ENCODE results near the gene ELFN1.

ELFN1 gene

DNA sequence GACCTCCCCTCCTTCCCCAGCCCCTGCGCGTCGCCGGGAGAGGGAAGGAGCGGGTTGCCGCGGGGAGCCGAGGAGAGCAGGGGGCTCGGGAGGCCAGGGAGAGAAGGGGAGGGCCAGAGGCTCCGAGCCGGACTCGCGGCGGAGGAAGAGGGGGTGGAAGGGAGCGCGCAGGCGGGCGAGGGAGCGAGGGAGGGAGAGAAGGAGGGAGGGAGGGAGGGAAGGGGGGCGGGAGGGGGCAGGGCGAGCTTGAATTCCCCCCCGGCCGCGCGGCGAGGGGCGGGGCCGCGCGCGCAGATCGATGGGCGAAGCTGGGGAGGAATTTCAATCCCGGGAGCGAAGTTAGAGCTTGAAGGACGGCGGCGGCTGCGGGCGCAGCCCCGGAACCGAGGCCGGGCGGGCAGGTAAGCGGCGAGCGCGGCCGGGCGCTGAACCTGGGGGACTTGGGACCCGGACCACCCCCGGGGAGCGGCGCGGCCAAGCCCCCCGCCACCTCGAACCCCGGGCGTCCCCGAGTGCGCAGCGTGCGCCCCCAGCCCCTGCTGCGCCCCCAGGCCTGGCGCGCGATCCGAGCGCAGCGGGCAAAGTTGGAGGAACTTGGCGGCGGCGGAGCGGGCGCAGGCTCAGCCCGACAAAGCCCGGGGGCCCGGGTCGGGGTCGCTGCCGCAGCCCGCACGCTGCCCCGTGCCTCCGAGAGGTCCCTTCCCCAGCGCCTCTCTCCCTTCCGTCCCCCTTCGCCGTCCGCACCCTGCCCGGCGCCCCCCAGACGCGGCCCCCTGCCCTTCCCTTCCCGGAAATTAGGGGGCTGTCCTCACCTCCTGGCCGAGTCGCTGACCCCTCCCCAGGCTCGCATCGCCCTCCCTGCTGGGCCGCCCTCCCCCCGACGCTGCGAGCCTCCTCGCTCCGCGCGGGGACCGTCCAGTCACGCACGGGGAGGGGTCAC, at the start of gene ELFN1:
ELFN1 (plus strand) TSS at position 324 of the 940 bp plus-strand sequence. CDS start 74,320 bp downstream, outside the sequence.
- intact Hi-C loops (cut with DNase I): loop anchor here (10.0 kb wide), 2 partner anchors 535 to 685 kb away; partner anchors contain the start of gene EIF3B
- peak in 14 of 42 donors; percentile 3 to 37 (median 12) for DNase-seq

DNA sequence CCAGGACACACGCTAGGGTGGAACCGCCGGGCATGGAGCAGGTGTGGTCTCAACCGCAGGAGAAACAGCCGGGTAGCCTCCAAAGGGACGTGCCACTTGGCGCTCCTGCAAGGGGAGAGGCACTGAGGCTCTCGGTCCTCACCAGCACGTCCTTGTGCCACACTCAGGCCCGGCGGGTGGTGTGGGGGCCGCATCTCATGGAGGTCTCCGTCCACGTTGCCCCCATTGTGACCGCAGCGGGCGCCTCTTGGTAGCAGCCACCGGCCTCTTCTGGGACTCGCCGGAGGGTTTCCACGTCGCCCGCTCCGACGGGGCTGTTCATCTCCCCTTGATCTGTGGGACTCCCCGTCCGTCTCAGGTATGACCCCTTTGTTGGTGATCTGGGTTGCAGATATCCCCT, 49.2 kb upstream of the ELFN1 start:
- intact Hi-C loops (cut with DNase I): no loop called here
- no peak for DNase-seq

DNA sequence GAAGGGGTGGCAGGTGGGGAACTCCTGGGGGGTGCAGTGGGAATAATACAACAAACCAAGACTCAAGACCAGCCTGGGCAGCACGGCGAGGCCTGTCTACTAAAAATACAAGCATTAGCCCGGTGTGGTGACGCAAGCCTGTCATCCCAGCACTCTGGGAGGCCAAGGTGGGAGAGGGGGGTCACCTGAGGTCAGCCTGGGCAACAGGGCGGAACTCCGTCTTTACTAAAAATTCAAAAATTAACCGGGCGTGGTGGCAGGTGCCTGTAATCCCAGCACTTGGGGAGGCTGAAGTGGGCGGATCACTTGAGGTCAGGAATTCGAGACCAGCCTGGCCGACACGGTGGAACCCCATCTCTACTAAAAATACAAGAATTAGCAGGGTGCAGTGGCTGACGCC, 48.4 kb upstream of the ELFN1 start:
- intact Hi-C loops (cut with DNase I): no loop called here
- DNase-seq: no peak

DNA sequence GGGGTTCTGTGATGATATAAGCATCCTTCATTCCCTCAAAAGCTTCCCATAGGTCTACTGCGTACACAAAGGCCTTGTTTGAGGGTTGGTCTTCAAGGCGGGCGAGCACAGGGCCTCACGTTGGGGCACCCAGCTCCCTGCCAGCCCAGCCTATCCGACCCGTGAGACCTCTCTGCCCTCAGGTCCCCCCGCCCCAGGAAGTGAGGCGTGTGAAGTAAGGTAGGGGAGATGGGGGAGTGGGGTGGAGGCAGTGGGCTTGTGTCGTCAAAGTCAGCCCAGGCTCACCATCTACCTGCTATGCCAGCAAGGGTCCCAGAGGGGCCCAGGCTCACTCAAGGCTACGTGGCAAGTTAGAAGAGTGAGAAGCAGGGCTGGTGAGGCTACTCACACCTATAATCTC, 47.6 kb upstream of the ELFN1 start:
- intact Hi-C loops (cut with DNase I): no loop called here
- DNase-seq: no peak

DNA sequence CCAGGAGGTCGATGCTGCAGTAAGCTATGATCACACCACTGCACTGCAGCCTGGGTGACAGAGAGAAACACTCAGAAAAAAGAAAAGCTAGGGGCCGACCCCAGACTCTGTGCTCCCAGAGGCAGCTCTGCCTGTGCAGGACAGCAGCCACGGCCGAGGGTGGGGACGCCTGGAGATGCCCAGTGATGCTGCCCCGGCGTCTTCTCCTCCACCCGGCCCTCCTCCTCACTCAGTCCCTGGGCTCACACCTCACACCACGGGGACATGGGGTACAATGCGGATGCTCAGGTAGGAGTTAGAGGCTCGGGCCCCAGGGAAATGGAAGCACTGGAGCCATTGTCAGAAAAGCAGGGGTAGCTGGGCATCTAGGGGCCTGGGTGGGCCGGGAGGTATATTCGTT, 46.3 kb upstream of the ELFN1 start:
- intact Hi-C loops (cut with DNase I): no loop called here
- DNase-seq: no peak

DNA sequence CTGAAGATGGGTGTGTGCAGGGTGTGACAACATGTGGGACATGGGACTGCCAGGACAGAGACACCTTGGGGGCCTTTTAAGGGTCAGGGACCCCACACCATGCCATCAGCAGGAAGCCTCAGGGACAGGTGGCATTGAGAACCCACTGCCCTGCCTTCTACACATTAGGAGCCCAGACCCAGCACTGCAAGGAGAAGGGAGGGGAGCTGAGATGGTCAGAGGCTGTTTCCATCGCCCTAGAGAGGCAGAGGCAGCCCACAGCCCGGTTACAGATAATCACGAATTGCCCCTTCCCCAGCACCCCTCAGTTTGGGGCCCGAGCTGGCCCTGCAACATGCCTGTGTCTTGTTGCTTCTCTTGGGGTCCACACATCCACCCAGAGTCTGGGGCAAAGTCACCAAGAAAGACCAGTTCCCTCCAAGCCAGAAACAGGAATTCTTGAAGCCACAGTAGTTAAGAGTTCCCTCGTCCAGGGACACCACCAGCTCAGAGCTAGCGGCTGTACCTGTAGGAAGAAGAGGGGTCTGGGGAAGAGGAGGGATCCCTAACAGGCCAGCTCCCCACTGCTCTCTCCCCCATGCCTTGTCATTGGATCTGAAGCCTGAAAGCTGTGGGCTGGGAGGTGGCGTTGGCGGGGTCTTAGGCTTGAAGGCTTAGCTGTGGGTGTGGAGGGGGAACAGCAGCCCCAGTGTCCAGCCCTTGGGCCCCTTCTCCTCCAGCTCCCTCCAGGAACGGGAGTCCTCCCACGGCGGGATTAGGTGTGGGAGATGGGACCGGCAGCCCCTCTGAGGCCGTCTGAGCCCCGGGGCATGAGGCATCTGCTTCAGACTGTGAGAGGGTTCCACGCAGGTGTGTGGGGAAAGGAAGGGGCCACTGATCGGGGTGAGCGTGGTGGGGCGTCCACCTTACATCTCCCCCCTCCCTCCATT, 44.8 kb upstream of the ELFN1 start:
- intact Hi-C loops (cut with DNase I): no loop called here
- no peak for DNase-seq

DNA sequence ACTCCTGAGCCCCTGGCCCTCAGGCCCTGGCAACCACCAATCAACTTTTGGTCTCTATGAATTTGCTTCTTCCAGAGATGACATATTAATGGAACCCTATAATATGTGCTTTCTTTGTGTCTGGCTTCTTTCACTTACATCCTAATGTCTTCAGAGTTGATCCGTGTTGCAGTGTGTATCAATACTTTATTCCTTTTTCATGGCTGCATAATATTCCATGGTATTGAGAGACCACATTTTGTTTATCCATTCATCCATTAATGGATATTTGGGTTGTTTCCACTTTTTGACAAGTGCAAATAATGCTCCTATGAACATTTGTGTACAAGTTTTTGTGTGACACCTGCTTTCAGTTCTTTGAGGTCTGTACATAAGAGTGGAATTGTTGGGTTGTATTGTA, 43.3 kb upstream of the ELFN1 start:
- intact Hi-C loops (cut with DNase I): no loop called here
- DNase-seq: no peak

DNA sequence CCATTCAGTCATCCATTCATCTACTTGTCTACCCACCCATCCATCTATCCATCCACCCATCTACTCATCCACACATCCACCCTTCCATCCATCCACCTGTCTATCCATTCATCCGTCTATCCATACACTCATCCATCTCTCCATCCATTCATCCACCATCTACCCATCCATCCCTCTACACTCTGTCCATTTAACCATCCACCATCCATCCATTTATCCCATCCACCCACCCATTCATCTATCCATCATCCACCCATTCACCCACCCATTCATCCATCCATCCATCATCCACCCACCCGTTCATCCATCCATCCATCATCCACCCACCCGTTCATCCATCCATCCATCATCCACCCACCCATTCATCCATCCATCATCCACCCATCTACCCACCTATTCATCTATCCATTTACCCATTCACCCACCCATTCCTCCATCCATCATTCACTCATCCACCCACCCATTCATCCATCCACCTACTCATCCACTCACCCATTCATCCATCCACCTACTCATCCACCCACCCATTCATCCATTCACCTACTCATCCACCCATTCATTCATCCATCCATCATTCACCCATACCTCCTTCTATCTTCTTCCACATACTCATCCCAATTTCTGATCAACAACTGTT, 39.3 kb upstream of the ELFN1 start:
- DNase-seq: no peak
- intact Hi-C loops (cut with DNase I): no loop called here

DNA sequence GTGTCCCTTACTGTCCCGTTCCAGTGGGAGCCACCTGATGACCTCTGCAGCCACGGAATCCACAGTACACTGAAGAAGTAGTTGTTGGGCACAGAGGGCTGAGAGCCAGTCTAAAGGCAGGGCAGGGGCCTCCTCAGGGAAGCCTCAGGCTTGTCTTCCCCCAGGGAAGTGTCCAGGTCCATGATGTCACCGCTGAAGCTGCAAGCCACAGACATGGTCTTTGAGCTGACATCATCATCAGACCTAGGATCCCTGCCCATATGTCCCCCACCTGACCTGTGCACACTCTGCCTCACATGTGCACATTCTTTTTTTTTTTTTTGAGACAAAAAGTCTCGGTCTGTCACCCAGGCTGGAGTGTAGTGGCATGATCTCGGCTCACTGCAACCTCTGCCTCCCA, 38.4 kb upstream of the ELFN1 start:
- no peak for DNase-seq
- intact Hi-C loops (cut with DNase I): no loop called here

DNA sequence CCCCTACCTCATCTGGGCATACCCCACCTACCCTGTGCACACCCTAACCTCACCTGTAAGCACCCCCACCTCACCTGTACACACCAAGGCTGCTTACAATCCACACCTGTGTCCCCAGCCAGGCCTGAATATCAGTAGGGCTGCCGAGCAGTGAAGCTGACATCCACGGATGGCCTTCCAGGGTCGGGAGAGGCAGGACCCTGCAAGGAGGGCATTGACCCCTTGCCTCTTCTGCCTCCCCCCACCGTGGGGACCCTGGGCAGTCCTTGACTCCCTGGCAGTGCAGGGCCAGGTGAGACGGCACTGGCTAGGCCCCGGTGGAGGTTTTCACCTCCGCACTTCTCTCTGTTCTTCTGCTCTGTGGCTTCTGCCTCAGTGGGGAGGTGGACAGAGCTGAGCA, 37.6 kb upstream of the ELFN1 start:
- no peak for DNase-seq
- intact Hi-C loops (cut with DNase I): no loop called here

DNA sequence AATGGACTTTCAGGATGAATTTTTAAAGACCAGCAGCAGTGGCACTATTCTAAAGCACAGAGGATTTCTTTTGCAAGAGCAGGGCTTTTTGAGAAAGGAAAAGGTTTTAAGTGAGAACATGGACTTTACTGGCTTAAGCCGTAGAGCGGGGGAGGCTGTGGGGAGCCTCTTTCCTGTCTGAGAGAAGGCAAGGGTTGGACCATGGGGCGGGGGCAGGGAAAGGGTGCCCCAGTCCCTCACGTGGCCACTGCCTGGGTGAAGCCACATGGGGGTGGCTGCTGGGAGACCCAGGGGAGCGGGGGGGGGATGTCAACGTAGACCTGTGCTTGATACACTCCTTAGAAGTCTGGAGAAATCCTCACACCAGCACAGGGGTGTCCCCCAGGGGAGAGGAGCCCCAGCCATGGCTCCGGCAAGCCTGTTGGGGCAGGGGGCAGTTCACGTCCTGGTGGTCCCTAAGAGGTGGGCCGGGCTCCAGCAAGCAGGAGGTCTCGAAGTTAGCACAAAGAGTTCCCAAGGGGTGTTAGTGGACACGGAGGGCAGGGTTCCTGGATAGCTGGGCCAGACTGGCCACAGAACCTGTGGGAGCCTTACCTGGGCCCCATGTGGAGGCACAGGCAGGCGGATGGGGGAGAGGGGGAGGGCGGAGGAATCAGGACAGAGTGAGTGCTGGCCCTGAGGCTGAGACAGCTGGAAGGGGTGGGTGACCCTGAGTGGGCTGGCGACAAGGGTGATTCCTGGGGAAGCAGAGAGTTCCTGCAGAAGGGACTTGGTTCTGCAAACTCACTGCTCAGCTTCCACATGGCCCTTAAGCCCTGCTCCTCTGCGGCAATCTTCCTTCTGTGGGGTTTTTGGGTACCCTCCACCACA, 36.9 kb upstream of the ELFN1 start:
- intact Hi-C loops (cut with DNase I): no loop called here
- no peak for DNase-seq

DNA sequence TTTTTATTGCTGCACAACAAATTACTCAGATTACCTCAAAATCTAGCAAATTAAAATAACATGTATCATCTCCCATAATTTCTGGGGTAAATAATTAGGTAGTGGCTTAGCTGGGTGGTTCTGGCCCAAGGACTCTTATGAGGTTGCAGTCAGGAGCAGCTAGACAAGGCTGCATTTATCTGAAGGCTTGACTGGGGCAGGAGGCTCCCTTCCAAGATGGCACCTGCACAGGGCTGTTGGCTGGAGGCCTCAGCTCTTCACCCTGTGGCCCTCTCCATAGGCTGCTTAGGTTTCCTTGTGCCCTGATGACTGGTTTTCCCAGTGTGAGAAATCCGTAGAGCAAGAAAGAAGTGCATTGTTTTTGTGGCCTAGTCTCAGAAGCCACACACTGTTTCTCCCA, 34.7 kb upstream of the ELFN1 start:
- intact Hi-C loops (cut with DNase I): no loop called here
- no peak for DNase-seq

DNA sequence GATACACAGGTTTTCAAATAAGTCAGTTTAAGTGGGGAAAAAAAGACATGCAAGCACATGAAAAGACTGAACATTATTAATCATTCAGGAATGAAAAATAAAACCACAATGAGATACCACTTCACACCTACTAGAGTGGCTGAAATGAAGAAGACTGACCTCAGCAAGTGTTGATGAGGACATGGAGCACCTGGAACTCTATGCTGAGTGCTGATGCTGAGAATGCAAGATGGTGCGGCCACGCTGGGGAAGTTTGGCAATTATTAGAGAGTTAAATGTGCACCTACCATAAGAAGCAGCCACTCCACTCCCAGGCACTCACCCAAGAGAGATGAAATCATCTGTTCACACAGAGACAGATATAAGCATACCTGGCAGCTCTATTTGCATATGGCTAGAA, 32.9 kb upstream of the ELFN1 start:
- DNase-seq: no peak
- intact Hi-C loops (cut with DNase I): no loop called here

DNA sequence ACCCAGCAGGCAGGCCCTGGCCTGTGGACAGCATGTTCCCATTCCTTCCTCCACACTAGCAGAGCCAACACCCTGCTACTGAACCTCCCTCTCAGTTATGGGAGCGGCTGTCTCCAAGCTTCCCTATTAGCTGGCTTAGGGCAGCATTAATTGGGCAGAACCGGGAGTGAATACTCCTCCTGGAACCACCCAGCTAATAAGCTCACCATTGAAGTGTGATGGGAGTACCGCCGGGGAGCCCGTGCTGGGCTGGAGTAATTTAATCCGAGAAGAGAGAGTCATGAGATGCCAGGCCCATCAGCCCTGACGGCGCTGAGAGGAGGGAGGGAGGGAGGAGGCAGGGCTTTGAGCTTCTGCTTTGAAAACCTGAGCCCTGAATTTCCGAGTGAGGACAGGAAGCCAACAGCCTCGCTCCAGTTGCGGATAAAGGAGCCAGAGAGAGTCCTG, 31.8 kb upstream of the ELFN1 start:
- intact Hi-C loops (cut with DNase I): no loop called here

DNA sequence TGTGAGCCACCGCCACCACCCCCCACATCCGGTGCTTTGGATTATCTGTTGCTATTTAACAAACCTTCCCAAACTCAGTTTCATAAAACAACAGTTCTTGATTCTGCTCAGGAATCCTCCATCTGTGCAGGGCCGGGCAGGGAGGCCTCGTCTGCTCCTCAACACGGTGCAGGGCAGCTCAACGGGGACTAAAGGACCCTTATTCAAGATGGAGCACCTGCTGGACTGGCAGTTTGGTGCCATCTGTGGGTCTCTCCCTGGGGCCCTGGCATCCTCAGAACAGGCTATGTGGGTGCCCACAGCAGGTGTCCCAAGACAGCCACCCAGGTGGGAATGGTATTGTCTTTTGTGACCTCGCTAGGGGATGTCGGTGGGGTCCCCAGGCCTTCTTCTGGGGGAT, 31.0 kb upstream of the ELFN1 start:
- DNase-seq: no peak
- intact Hi-C loops (cut with DNase I): no loop called here

More for the DNA sequence above, 31.8 kb upstream of the ELFN1 start:
- DNase-seq: no peak

DNA sequence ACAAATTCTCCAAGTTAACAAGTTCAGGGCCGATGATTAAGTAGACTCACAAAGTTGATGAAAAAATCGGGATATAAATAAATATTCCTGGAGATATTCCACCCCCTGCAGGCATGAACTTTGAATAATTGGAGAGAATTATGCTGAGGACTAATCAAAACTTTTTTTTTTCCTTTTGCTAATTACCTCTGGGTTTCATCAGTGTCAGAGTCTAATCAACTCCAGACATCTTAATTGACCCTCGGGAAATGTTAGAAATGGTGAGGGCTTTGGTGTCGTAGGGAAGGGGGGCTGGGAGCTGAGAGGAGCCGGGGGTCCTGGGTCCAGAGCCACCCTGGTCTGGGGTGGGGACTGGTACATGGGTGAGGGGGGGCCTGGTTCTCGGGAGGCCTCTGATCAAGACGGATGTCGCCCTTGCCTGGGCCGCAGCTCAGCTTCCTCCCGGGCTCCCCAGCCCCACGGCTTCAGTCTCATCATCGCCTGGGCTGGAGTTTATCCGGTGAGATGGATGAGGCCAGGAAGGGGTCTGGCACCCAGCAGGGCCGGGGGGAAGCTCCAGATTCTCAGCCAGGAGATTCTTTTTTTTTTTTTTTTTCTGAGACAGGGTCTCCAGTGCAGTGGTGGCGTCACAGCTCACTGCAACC, 30.4 kb upstream of the ELFN1 start:
- DNase-seq: no peak
- intact Hi-C loops (cut with DNase I): no loop called here

DNA sequence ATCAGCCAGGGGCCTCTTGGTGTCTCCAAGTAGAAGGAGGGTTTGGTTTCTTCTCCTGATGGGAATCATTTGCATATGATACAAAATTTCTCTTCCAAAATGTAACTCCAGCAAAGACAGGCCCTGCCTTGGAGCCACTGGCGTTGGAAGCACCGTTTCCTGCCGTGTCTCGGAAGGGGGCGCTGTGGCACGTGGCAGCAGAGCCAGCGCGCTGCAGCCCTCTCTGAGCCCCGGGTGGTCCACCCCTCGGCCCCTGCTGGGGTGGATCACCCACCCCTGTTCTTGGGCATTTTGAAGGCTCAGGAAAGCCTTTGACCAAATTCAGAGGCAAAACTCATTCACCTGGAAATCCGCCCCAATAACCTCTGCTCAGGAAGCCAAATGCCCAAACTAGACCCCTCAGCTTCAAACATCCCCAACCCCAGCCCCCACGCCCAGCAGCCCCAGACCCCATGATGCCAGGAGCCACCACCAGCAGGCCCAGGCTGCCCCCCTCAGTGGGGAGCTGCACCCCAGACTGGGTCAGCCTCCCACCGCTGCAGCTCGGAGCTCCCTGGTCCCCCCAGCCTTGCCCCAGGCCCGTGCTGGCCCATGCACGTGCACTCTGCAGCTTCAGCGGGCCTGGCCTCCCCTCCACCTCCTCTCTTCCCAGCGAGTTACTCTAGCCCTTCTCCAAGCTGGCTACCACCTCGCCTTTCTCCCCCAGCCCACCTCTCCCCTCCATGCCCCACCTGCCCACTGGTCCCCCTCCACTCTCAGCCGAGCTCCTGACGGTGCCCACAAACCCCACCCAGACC, 29.5 kb upstream of the ELFN1 start:
- DNase-seq: no peak

More for the DNA sequence above, 29.5 kb upstream of the ELFN1 start:
- intact Hi-C loops (cut with DNase I): no loop called here
